ENCODE data around the gene CNGB1. TPM values are rescaled to one million over a fixed set of nuclear protein-coding genes. Genes with fewer than 3 reads are reported as not detected.
A peak's percentile ranks its signal among the peaks of the same experiment; 100 is the strongest.

The CNGB1 gene
- total RNA-seq, 1 donor: not detected

DNA sequence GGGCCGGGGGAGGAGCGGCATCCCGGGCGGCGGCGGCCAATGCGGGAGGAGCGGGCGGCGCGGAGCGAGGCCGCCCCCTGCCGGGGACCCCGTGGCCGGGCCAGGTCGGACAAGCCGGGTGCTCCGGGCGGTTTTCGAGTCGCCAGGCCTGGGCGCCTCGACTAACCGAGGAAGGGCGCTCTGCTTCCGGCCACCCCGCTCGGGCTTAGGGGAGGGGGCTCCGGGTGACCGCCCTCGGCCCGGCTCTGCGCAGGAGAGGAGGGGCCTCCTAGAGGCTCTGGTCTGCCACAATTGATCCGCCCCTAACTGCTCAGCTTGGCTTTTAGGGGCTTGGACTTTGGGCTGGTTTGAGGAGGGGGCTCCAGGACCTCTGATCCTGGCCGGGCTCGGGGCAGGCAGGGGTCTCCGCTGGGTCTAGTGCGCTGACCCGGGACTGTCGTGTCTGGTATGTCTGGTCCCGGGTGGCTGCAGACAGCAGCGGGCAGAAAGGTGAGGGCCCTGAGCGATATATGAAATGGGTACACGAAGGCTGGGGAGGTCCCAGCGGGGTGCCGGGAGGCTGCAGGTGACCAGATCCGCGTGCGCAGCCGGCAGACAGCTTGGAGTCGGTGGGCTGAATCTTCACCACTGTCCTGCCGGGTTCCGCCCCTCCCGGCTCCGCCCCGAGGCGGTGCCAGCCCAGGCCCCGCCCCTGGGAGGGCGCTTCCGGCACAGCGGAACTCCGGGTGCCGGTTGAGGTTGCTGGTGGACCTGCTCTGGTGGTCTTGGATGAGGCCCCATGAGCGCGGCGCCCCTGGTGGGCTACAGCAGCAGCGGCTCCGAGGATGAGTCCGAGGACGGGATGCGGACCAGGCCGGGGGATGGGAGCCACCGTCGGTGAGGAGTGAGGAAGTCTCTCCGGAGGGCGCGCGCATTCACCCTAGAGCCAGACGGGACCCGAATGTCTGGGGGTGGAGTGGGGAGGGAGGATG, 30.1 kb upstream of the CNGB1 start, which contains the start of gene USB1:
TSS of gene USB1 (plus strand) at position 702 of the 971 bp plus-strand sequence. CDS start at position 779, 77 bp downstream.
- TF ChIP-seq, protein P1, sequence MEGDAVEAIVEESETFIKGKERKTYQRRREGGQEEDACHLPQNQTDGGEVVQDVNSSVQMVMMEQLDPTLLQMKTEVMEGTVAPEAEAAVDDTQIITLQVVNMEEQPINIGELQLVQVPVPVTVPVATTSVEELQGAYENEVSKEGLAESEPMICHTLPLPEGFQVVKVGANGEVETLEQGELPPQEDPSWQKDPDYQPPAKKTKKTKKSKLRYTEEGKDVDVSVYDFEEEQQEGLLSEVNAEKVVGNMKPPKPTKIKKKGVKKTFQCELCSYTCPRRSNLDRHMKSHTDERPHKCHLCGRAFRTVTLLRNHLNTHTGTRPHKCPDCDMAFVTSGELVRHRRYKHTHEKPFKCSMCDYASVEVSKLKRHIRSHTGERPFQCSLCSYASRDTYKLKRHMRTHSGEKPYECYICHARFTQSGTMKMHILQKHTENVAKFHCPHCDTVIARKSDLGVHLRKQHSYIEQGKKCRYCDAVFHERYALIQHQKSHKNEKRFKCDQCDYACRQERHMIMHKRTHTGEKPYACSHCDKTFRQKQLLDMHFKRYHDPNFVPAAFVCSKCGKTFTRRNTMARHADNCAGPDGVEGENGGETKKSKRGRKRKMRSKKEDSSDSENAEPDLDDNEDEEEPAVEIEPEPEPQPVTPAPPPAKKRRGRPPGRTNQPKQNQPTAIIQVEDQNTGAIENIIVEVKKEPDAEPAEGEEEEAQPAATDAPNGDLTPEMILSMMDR (IDR thresholded peaks at IDR 0.05; ENCODE audit: insufficient read depth, low read depth, low read length): peak; percentile 60
- DNase-seq (ENCODE audit: low read depth): peak; percentile 78

DNA sequence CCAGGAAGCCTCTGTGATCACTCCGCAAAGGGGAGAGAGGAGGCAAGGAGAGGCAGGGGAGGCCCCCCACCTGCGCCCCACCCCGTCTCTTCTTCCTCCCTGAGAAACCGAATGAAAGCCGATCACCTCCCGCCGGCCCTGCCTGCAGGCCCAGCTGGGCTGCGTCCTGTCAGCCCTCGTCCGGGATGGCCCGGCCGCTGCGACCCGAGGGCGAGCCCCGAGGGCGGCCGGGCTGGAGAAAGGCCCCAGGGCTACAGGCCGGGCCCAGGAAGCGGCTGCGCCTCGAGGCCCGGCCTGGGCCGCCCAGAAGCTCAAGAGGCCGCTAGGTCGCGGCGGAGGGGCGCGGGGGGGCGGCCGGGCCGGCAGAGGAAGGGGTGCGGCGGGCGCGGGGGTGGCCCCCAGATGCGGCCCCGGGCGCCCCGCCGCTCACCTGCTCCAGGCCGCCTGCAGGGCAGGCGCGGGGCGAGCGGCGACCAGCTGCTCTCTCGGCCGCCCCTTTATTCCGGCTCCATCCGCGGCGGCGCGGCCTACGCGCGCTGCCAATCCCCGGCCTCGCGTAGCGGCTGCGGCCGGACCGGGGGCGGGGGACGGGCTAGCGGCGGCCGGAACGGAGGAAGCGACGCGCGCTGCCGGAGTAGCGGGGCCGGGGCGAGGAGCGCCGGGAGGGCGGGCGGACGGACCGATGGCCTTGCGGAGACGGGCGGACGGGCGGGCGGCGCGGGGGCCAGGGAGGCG, 29.2 kb upstream of the CNGB1 start, which contains the start of gene ZNF319:
TSS of gene ZNF319 (minus strand) at position 702 of the 735 bp plus-strand sequence. CDS start 2,407 bp downstream, outside the sequence.
- TF ChIP-seq, protein P1 (IDR thresholded peaks at IDR 0.05; ENCODE audit: insufficient read depth, low read depth, low read length): no peak
- DNase-seq (ENCODE audit: low read depth): peak; percentile 28
- peak within 1 kb of the TSS; percentile 88 for H3K4me3 ChIP-seq (ENCODE audit: low read depth, low read length)

More for the DNA sequence above, 30.1 kb upstream of the CNGB1 start, which contains the start of gene USB1:
- H3K4me3 ChIP-seq (ENCODE audit: low read depth, low read length): peak within 1 kb of the TSS; percentile 88

- peak; percentile 26 for DNase-seq (ENCODE audit: low read depth)
- H3K4me3 ChIP-seq (ENCODE audit: low read depth, low read length): peak overlapping the region; percentile 67
- TF ChIP-seq, protein P1 (IDR thresholded peaks at IDR 0.05; ENCODE audit: insufficient read depth, low read depth, low read length): no peak
Observed at GRCh38 chr16:57999366-57999970, 28.5 kb upstream of the CNGB1 start.

GRCh38 chr16:57998992-57999365, 28.1 kb upstream of the CNGB1 start:
- H3K4me3 ChIP-seq (ENCODE audit: low read depth, low read length): peak overlapping the region; percentile 67
- TF ChIP-seq, protein P1 (IDR thresholded peaks at IDR 0.05; ENCODE audit: insufficient read depth, low read depth, low read length): no peak

DNA sequence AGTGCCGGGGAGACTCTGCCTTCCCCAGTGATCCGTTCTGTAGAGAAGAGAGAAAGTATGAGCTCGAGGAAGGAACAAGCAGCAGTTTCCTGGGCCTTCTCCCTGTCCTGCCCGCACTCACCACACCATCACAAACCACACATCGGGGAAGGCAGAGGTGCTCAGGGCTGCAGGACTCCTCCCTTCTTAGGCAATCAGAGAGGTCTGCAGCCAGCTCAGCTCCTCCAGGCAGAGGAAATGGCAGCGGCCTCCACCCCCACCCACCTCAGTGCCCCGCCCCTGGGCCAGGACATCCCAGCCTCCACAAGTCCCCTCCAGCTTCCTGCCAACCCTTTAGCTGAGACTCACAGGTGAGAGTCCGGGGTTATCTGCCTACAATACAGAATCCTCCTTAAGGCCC, 27.6 kb upstream of the CNGB1 start:
- TF ChIP-seq, protein P1 (IDR thresholded peaks at IDR 0.05; ENCODE audit: insufficient read depth, low read depth, low read length): no peak
- DNase-seq (ENCODE audit: low read depth): peak; percentile 44
- no peak overlapping the region for H3K4me3 ChIP-seq (ENCODE audit: low read depth, low read length)

More at GRCh38 chr16:57998992-57999365, 28.1 kb upstream of the CNGB1 start:
- DNase-seq (ENCODE audit: low read depth): no peak
